ENCODE measurements around the gene BHMT2. TPM values are rescaled to one million over a fixed set of nuclear protein-coding genes. Genes with fewer than 3 reads are reported as not detected.

The BHMT2 gene
- total RNA-seq, 1 experiment from 2014 or later = not detected

- Histone ChIP-seq H2AK5ac (ENCODE audit: insufficient read length, low read length) (no peak overlapping the region), H3K79me2 (ENCODE audit: insufficient read depth, low read length) (no peaks in the 10 kb centered on the region), H4K5ac (ENCODE audit: insufficient read length, low read depth, low read length) (no peak overlapping the region), H4K8ac (replicated peaks; ENCODE audit: insufficient read length, low read depth, low read length) (no peak overlapping the region), H3K27me3 (ENCODE audit: insufficient read depth, low read length) (no peaks in the 10 kb centered on the region), H2BK120ac (ENCODE audit: low read depth, low read length, poor library complexity, severe bottlenecking) (no peak overlapping the region), H3K56ac (ENCODE audit: insufficient read length, low read depth, low read length) (no peak overlapping the region), H3K4ac (ENCODE audit: low read depth, low read length) (no peak overlapping the region), H3K4me2 (ENCODE audit: insufficient read depth, insufficient read length, low read length) (no peak overlapping the region), H3K14ac (ENCODE audit: insufficient read depth, low read length) (no peak overlapping the region), H3K4me1 (ENCODE audit: insufficient read depth, low read length) (peaks cover 6% of the 10 kb centered on the region; the same call in 1 of the 2 replicates), H4K91ac (ENCODE audit: insufficient read length, low read depth, low read length) (no peak overlapping the region), H3K23me2 (ENCODE audit: insufficient read length, low read depth, low read length, poor library complexity, severe bottlenecking) (no peaks in the 10 kb centered on the region), H3K23ac (ENCODE audit: insufficient read length, low read depth, low read length) (no peak overlapping the region), H3T11ph (ENCODE audit: low read length) (no peak overlapping the region), H2BK20ac (ENCODE audit: low read depth, low read length, poor library complexity, severe bottlenecking) (no peak overlapping the region), H3K79me1 (ENCODE audit: insufficient read depth, low read depth, low read length, poor library complexity, severe bottlenecking) (no peaks in the 10 kb centered on the region), H4K20me1 (ENCODE audit: control insufficient read depth, insufficient read depth, insufficient read length) (no peaks in the 10 kb centered on the region), H3K9ac (ENCODE audit: extremely low read depth, insufficient read length, low read length) (no peak overlapping the region), H2BK5ac (ENCODE audit: insufficient read length, low read length) (no peak overlapping the region), H2AFZ (ENCODE audit: low read length) (no peak overlapping the region), H2BK12ac (ENCODE audit: insufficient read length, low read depth, low read length) (no peak overlapping the region), H3K18ac (ENCODE audit: insufficient read length, low read depth, low read length) (no peak overlapping the region), H3K9me3 (ENCODE audit: control insufficient read depth, low read depth, low read length) (no peaks in the 10 kb centered on the region), H3K27ac (ENCODE audit: insufficient read length, low read depth, low read length) (no peak overlapping the region), H2BK15ac (ENCODE audit: low read depth, low read length) (no peak overlapping the region)
- Mint-ChIP-seq H3K27ac (no peak overlapping the region), H3K27me3 (ENCODE audit: low read depth) (peaks cover 4% of the 10 kb centered on the region), H3K36me3 (ENCODE audit: insufficient read depth in 1 of 3, low read depth in 3 of 3) (no peaks in the 10 kb centered on the region), H3K4me1 (peaks cover 25 to 26% of the 10 kb centered on the region in 2 experiments), H3K4me3 (no peak overlapping the region), H3K9me3 (no peaks in the 10 kb centered on the region)
- DNase-seq = no peak
- WGBS (ENCODE audit: extremely low coverage, insufficient read length, low lambda C conversion rate) = no CpG with 5 or more reads among the region's 4 CpGs
- TF ChIP-seq CTCF (conservative IDR thresholded peaks at IDR 0.05) = no peak
Measured at GRCh38 chr5:79021753-79022152, 47.8 kb upstream of the BHMT2 start.

All from H9 (cell line).